ENCODE data around the gene S100A5. TPM values are rescaled to one million over a fixed set of nuclear protein-coding genes. Genes with fewer than 3 reads are reported as not detected.

S100A5 gene
- total RNA-seq, 1 donor from 2014 or later, result 1.6 TPM

DNA sequence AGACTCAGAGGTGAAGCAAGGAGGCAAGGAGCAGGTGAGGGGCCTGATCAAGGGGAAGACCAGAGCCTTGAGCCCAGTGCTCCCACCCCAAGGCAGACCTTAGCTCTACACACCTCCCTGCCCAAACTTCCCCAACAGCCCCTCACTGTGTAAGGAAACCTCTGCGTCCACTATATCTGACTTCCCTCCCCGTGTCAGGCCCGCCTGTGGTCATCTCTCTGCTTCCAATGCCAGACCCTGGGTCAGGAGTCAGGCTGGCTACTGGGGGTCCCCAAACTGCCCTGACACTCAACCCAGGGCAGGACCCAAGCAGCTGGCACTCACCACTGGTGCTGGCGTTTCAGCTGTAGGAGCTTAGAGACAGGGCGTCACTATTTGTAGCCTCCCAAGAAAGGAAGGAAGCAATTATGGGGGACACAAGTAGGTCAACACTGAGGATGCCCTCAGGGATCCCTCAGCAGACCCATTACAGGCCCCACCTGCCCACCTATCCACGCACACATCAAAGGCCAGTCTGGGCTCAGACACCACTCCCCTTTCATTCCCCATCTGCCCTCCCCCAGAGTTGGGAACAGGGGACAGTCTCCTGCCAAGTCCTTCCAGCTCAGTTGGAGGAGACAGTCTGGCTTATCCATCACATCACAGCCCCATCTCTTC lies 9.1 kb upstream of the S100A5 start:
- peaks cover 4% of the 10 kb centered on the region for H3K27me3 Mint-ChIP-seq (ENCODE audit: insufficient read depth)
- H3K27ac Mint-ChIP-seq, result no peak overlapping the region
- H3K4me1 Mint-ChIP-seq (ENCODE audit: low read depth), result peaks cover 46% of the 10 kb centered on the region
- intact Hi-C loops (cut with micrococcal nuclease), result loop anchor here (10.0 kb wide), 1 partner anchor 415 kb away; the partner anchor contains the start of genes CREB3L4 and SLC39A1
- no peaks in the 10 kb centered on the region for H3K9me3 Mint-ChIP-seq
- DNase-seq (ENCODE audit: low spot score), result no peak
- peaks cover 1% of the 10 kb centered on the region for H3K36me3 Mint-ChIP-seq (ENCODE audit: low read depth)
- no peak overlapping the region for H3K4me3 Mint-ChIP-seq

DNA sequence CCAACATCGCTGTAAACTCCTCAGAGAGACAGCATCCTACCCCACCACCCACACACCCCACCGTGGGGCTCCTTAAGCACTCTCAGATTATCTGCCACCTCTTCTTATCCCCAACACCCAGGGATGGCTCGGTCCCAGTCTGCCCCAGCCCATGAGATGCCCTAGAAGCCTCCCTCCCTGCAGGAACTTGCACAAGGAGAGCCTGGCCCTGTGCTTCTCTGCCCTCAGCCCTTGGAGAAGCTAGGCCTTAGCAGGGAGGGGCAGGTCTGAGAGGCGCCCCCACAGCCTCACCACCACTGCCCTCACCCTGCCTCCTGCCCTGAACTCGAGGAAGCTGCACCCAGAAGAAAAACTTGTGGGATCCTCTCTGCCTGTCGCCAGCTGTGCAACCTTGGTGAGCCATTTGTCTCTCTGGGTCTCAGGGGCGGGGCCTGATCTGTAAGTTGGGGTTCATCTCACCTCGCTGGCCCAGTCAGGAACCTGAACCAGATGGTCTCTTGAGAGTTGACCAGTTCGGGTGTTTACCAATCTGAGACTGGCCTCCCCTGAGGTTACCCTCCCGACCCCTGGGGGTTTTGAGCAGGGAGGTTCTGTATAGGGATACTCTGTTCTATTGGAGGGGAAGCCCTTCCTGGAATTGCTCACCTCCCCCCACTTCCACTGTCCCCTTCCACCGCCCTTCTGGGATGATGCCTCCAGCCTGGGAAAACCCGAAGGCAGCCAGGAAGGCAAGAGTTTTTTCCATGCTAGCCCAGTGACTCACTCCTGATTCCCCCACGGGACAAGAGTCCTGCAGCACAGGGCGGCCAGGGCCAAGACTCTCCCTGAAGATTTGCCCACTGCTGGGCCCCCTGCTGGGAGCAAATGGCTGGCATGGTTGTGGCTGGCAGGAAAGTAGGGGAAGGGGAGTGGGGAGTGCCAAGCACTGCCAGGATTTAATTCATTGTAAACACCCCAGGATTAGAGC lies 8.3 kb upstream of the S100A5 start, which contains the start of gene S100A3:
Gene S100A3, minus strand, starts transcription at position 537 of the 967 bp plus-strand sequence. CDS start 773 bp downstream, outside the sequence.
- no peak for DNase-seq (ENCODE audit: low spot score)
- peaks cover 4% of the 10 kb centered on the region for H3K27me3 Mint-ChIP-seq (ENCODE audit: insufficient read depth)
- no peak within 1 kb of the TSS for H3K4me3 Mint-ChIP-seq
- H3K36me3 Mint-ChIP-seq (ENCODE audit: low read depth), result peaks cover 8% of the 10 kb centered on the region
- intact Hi-C loops (cut with micrococcal nuclease), result loop anchor here (10.0 kb wide), 1 partner anchor 416 kb away; the partner anchor contains the start of genes CREB3L4 and SLC39A1
- H3K27ac Mint-ChIP-seq, result peak within 1 kb of the TSS; percentile 50
- H3K9me3 Mint-ChIP-seq, result no peaks in the 10 kb centered on the region
- peaks cover 52% of the 10 kb centered on the region for H3K4me1 Mint-ChIP-seq (ENCODE audit: low read depth)

DNA sequence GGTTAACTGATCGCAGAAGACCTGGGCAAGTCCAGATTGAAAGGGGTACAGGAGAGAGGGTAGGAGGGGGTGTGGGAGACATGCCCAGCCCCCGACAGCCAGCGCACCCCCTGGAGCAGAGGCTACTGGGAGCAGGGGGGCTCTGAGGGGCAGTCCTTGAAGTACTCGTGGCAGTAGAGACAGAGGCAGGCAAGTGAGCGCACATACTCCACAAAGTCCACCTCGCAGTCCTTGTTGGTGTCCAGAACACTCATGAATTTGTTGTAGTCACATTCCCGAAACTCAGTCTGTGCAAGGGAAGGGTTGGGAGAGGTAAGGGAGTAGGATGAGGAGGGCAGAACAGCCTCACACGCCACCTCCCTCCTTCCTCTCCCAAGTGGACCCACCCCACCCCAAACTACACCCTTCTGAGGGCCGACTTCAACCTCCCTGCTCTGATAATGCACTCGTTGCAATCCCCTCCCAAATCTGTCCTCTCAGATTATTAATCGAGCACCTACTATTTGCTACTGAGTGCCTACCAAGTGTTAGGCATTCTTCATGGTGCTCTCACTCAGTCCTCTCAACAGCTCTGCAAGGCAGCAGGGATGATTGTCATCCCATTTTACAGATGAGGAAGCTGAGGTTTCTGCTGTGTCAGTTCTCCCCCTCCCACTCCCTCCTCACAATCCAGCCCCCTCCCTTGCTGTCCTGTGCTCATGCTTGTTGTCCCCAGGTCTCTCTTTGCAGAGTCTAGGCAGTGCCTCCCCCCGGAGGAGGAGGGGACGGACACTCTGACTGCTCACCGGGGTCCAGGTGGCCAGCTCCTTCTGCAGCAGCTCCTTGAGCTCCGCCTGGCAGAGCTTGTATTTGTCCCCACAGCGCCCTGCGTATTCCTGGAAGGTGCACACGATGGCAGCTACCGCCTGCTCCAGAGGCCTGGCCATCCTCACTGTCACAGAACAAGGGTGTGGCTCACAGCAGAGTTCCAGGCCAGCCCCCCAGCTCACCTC lies 7.1 kb upstream of the S100A5 start:
- Mint-ChIP-seq H3K9me3 (no peaks in the 10 kb centered on the region), H3K27me3 (ENCODE audit: insufficient read depth) (peaks cover 4% of the 10 kb centered on the region), H3K4me1 (ENCODE audit: low read depth) (peaks cover 58% of the 10 kb centered on the region), H3K36me3 (ENCODE audit: low read depth) (peaks cover 14% of the 10 kb centered on the region), H3K27ac (peak overlapping the region; percentile 50), H3K4me3 (peak overlapping the region; percentile 49)
- intact Hi-C loops (cut with micrococcal nuclease), result loop anchor here (10.0 kb wide), 1 partner anchor 417 kb away; the partner anchor contains the start of genes CREB3L4 and SLC39A1
- no peak for DNase-seq (ENCODE audit: low spot score)

- peak overlapping the region; percentile 13 for H3K4me3 Mint-ChIP-seq
- no peaks in the 10 kb centered on the region for H3K9me3 Mint-ChIP-seq
- intact Hi-C loops (cut with micrococcal nuclease), result loop anchor here (10.0 kb wide), 1 partner anchor 418 kb away; the partner anchor contains the start of genes CREB3L4 and SLC39A1
- DNase-seq (ENCODE audit: low spot score), result no peak
- peaks cover 21% of the 10 kb centered on the region for H3K36me3 Mint-ChIP-seq (ENCODE audit: low read depth)
- peaks cover 67% of the 10 kb centered on the region for H3K4me1 Mint-ChIP-seq (ENCODE audit: low read depth)
- peak overlapping the region; percentile 99 for H3K27ac Mint-ChIP-seq
- H3K27me3 Mint-ChIP-seq (ENCODE audit: insufficient read depth), result peaks cover 4% of the 10 kb centered on the region
Observed at GRCh38 chr1:153546796-153547559, 6.2 kb upstream of the S100A5 start.

DNA sequence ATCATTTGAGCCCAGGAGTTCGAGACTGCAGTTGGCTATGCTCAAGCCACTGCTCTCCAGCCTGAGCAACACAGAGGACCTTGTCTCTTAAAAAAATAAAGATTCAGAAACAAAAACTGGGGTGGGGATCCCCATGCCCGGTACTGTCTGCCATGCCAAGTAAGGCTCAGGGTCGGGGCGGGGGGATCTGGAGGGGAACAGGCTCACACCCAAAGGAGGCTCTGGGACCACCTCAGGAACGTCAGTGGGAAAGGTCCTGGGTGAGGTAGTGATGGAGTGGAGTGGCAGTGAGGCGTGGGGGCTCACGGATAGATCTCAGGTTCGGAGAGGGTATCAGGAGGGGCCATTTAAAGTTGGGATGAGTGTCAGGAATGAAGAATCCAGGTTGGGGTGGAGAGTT lies 5.6 kb upstream of the S100A5 start:
- peaks cover 4% of the 10 kb centered on the region for H3K27me3 Mint-ChIP-seq (ENCODE audit: insufficient read depth)
- H3K27ac Mint-ChIP-seq, result peak overlapping the region; percentile 99
- no peaks in the 10 kb centered on the region for H3K9me3 Mint-ChIP-seq
- H3K4me3 Mint-ChIP-seq, result peak overlapping the region; percentile 13
- intact Hi-C loops (cut with micrococcal nuclease), result loop anchor here (10.0 kb wide), 1 partner anchor 418 kb away; the partner anchor contains the start of genes CREB3L4 and SLC39A1
- DNase-seq (ENCODE audit: low spot score), result no peak
- peaks cover 27% of the 10 kb centered on the region for H3K36me3 Mint-ChIP-seq (ENCODE audit: low read depth)
- H3K4me1 Mint-ChIP-seq (ENCODE audit: low read depth), result peaks cover 73% of the 10 kb centered on the region

DNA sequence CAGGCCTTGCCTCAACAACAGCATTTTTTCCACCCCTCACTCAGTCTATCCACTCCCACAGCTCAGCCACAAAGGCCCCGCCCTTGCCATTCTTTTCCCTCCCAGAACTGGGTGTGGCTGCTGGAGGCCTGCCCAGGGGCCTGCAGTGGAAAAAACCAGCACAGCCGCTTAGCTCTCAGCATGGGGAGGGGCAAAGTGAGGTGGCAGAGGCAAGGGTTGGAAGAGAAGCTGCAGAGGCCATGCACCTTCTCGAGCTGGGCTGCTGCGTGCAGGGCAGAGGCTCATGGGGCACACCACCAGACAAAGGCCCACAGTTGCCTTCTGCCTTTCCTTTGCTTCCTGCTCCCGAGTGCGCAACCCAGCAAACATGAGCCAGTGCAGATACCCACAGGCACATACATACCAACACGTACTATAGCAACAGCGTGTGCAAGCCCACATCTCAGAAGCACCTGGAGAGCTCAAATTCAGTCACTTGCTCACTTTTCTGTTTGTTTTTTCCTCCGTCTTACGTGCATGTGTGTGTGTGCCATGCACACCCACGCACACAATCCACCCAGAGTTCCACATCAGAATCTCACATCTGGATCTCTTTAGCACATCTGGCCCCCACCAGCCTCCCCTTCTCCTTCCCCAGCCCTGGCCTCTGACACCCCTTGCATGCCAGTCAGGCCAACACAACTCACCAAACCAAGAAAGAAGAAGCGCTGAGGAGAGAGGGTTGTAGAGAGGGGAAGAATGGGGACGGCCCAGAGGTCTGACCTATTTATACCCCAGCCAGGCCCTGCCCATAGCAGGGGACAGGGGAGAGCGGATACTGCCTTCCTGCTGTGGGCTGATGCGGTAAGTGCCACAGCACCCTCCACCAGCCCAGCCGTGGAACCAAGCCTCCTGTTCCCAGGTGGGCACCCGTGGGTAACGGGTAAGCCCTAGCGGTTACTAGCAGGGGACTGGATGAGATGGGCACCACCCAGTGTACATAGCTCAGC lies 4.6 kb upstream of the S100A5 start, which contains the start of gene S100A4:
Gene S100A4, minus strand, starts transcription at position 740 of the 989 bp plus-strand sequence. CDS start 1,012 bp downstream, outside the sequence.
- Mint-ChIP-seq H3K27me3 (ENCODE audit: insufficient read depth) (peaks cover 2% of the 10 kb centered on the region), H3K4me3 (peak within 1 kb of the TSS; percentile 90), H3K4me1 (ENCODE audit: low read depth) (peaks cover 83% of the 10 kb centered on the region), H3K27ac (peak within 1 kb of the TSS; percentile 99), H3K36me3 (ENCODE audit: low read depth) (peaks cover 27% of the 10 kb centered on the region), H3K9me3 (no peaks in the 10 kb centered on the region)
- DNase-seq (ENCODE audit: low spot score), result peak; percentile 93
- intact Hi-C loops (cut with micrococcal nuclease), result loop anchor here (1.0 to 10.0 kb wide), 5 partner anchors 9 to 419 kb away; partner anchors contain the start of genes CREB3L4, ILF2 and SLC39A1

DNA sequence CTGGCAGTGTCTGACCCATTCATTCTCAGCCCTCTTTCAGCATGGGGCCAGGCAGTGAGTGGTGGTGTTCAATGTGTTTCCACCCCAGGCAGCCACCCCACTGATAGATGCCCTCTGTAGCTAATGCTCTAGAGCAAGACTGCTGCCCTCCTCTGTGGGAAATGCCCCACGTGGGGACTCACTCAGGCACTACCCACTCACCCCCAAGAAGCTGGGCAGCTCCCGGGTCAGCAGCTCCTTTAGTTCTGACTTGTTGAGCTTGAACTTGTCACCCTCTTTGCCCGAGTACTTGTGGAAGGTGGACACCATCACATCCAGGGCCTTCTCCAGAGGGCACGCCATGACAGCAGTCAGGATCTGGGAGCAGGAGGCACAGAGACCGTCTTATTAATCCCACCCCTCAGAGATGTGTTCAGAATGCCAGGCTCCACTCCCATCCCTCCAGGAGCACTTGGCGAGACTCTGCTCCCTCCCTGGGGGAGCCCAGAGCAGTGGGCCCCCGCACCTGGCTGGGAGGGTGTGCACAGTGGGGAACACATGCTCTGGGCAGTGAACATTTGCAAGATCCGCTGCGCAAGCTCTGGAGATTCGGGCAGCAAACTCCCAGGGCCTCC lies 3.8 kb upstream of the S100A5 start:
- no peak for DNase-seq (ENCODE audit: low spot score)
- H3K36me3 Mint-ChIP-seq (ENCODE audit: low read depth), result peaks cover 27% of the 10 kb centered on the region
- peak overlapping the region; percentile 90 for H3K4me3 Mint-ChIP-seq
- peaks cover 91% of the 10 kb centered on the region for H3K4me1 Mint-ChIP-seq (ENCODE audit: low read depth)
- H3K27me3 Mint-ChIP-seq (ENCODE audit: insufficient read depth), result peaks cover 2% of the 10 kb centered on the region
- peak overlapping the region; percentile 99 for H3K27ac Mint-ChIP-seq
- intact Hi-C loops (cut with micrococcal nuclease), result loop anchor here (1.0 to 10.0 kb wide), 5 partner anchors 8 to 420 kb away; partner anchors contain the start of genes CREB3L4, ILF2 and SLC39A1
- H3K9me3 Mint-ChIP-seq, result no peaks in the 10 kb centered on the region

DNA sequence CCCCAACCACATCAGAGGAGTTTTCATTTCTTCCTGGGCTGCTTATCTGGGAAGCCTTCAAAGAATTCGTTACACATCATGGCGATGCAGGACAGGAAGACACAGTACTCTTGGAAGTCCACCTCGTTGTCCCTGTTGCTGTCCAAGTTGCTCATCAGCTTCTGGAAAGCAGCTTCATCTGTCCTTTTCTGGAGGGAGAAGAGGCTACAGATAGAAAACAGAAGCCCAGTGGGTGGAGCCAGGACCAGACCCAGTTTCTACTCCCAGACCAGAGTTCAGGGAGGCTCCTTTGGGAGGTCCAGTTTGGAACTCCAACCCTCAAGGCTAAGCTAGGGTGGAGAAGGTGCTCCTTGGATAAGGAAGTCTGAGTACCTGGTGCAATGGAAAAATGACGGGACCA lies 3.0 kb upstream of the S100A5 start:
- peak overlapping the region; percentile 99 for H3K27ac Mint-ChIP-seq
- H3K4me3 Mint-ChIP-seq, result peak overlapping the region; percentile 90
- intact Hi-C loops (cut with micrococcal nuclease), result loop anchor here (2.0 to 10.0 kb wide), 2 partner anchors 127 to 421 kb away; partner anchors contain the start of genes CREB3L4, ILF2 and SLC39A1
- peaks cover 88% of the 10 kb centered on the region for H3K4me1 Mint-ChIP-seq (ENCODE audit: low read depth)
- H3K36me3 Mint-ChIP-seq (ENCODE audit: low read depth), result peaks cover 27% of the 10 kb centered on the region
- H3K27me3 Mint-ChIP-seq (ENCODE audit: insufficient read depth), result no peaks in the 10 kb centered on the region
- no peak for DNase-seq (ENCODE audit: low spot score)
- H3K9me3 Mint-ChIP-seq, result no peaks in the 10 kb centered on the region

DNA sequence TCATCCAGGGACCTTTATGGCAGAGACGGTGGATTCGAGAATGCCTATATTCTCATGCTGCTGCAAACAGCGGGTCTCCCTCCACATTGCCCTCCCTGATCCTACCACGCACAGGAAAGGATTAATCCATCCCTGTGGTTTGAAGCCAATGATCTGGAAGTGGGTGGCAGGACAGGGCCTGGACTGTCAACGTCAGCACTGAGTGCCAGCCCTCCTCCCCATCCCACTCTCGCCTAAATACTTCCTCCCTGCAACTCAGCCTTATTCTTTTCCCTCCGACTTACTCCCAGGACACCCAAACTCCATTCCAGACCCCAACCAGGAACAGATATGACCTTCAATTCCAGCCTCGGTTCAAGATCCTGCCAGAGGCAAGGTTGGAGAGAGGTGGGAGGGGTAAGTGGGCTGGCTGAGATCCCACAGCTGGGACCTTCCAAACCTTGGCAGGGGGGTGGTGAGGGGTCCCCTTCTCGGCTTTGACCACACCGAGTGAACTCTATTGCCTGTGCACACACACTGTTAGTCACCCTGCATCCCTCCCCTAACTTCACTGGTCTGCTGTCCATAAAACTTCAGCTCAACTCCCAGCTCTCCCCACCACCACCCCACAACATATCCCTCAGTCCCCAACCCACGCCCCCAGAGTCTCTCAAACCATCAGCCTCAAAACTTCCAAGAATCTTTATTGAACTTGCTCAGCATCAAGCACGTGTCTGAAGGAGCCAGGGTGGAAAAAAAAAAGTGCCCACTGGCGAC lies 2.4 kb upstream of the S100A5 start:
- H3K4me1 Mint-ChIP-seq (ENCODE audit: low read depth), result peaks cover 82% of the 10 kb centered on the region
- H3K4me3 Mint-ChIP-seq, result peak overlapping the region; percentile 90
- DNase-seq (ENCODE audit: low spot score), result no peak
- peaks cover 27% of the 10 kb centered on the region for H3K36me3 Mint-ChIP-seq (ENCODE audit: low read depth)
- peak overlapping the region; percentile 85 for H3K27ac Mint-ChIP-seq
- intact Hi-C loops (cut with micrococcal nuclease), result loop anchor here (10.0 kb wide), 1 partner anchor 422 kb away; the partner anchor contains the start of genes CREB3L4 and SLC39A1
- no peaks in the 10 kb centered on the region for H3K27me3 Mint-ChIP-seq (ENCODE audit: insufficient read depth)
- no peaks in the 10 kb centered on the region for H3K9me3 Mint-ChIP-seq
